Naive thymus-derived CD4-positive, alpha-beta T cell (primary cell): ENCODE data around the gene PMEL. TPM values are rescaled to one million over a fixed set of nuclear protein-coding genes. Genes with fewer than 3 reads are reported as not detected.

ENCODE experiments used
- ATAC-seq: fragments of 150-1000 bp; cut with Tn5 transposase; 2 replicates; pipeline ENCODE4 v1.10.0; 2021; ENCODE audit warnings: mild to moderate bottlenecking, moderate library complexity
- CTCF ChIA-PET: fragments of 350-600 bp; sonication (Branson Sonifier 250); formaldehyde crosslinking; loops from one replicate; lab custom pipeline; 2021; ENCODE audit warnings: antibody characterized with exemption; lab: Charles Lee
- POLR2A ChIA-PET: fragments of 350-600 bp; sonication (Branson Sonifier 250); formaldehyde crosslinking; loops from one replicate; lab custom pipeline; 2021; ENCODE audit warnings: antibody characterized with exemption, inconsistent platforms; lab: Charles Lee
- DNase-seq, 9 donors: peaks; one replicate each; pipeline versions ENCODE4 v3.0.0 to v3.0.0-alpha.2; 2020 to 2022; ENCODE audit warnings: mixed read lengths in 1 of 9
- H3K27ac ChIP-seq: one replicate; pipeline ENCODE4 v1.7.0; 2013; ENCODE audit warnings: mild to moderate bottlenecking, low read depth, low read length, moderate library complexity
- H3K27me3 ChIP-seq, 2 donors: one replicate each; pipeline ENCODE4 v1.7.0; 2013; ENCODE audit warnings: low read length in 2 of 2, mild to moderate bottlenecking in 2 of 2, moderate library complexity in 2 of 2; ENCODE audit not compliant: control insufficient read depth in 2 of 2, insufficient read depth in 2 of 2
- H3K36me3 ChIP-seq, 3 experiments: 1 replicate in 2 of 3; 2 replicates in 1 of 3; pipeline ENCODE4 v1.7.0; 2013; ENCODE audit warnings: low read length in 3 of 3, mild to moderate bottlenecking in 3 of 3, moderate library complexity in 1 of 3; ENCODE audit not compliant: insufficient read depth in 3 of 3, control insufficient read depth in 2 of 3
- H3K4me1 ChIP-seq, 2 donors: one replicate each; pipeline ENCODE4 v1.7.0; 2013; ENCODE audit warnings: low read length in 2 of 2, mild to moderate bottlenecking in 2 of 2, moderate library complexity in 1 of 2; ENCODE audit not compliant: control insufficient read depth in 2 of 2, insufficient read depth in 2 of 2
- H3K4me3 ChIP-seq: 2 replicates; pipeline ENCODE4 v1.7.0; 2013; ENCODE audit warnings: mild to moderate bottlenecking, low read length
- H3K9me3 ChIP-seq, 3 experiments: 1 replicate in 2 of 3; 2 replicates in 1 of 3; pipeline ENCODE4 v1.7.0; 2013; ENCODE audit warnings: low read length in 3 of 3; ENCODE audit not compliant: control insufficient read depth in 2 of 3
- H3K27ac Mint-ChIP-seq, 9 donors: one replicate each; pipeline ENCODE4 v1.8.0; 2020 to 2022; ENCODE audit warnings: mixed read lengths in 9 of 9, mild to moderate bottlenecking in 8 of 9, moderate library complexity in 5 of 9, inconsistent platforms in 2 of 9
- H3K27me3 Mint-ChIP-seq, 5 donors: one replicate each; pipeline ENCODE4 v1.8.0; 2021 to 2022; ENCODE audit warnings: mixed read lengths in 5 of 5, mild to moderate bottlenecking in 1 of 5
- H3K36me3 Mint-ChIP-seq, 5 donors: one replicate each; pipeline ENCODE4 v1.8.0; 2020 to 2022; ENCODE audit warnings: mixed read lengths in 5 of 5, mild to moderate bottlenecking in 3 of 5, inconsistent platforms in 1 of 5
- H3K4me1 Mint-ChIP-seq, 7 donors: one replicate each; pipeline ENCODE4 v1.8.0; 2020 to 2022; ENCODE audit warnings: mixed read lengths in 7 of 7, mild to moderate bottlenecking in 3 of 7, inconsistent platforms in 1 of 7
- H3K4me3 Mint-ChIP-seq, 10 donors: one replicate each; pipeline ENCODE4 v1.8.0; 2020 to 2022; ENCODE audit warnings: mild to moderate bottlenecking in 10 of 10, mixed read lengths in 10 of 10, moderate library complexity in 6 of 10, inconsistent platforms in 2 of 10
- H3K9me3 Mint-ChIP-seq, 11 donors: one replicate each; pipeline ENCODE4 v1.8.0; 2020 to 2022; ENCODE audit warnings: mixed read lengths in 11 of 11, mild to moderate bottlenecking in 4 of 11, inconsistent platforms in 1 of 11, moderate library complexity in 1 of 11
- intact Hi-C, 2 donors: fragments of 100-400 bp; cut with micrococcal nuclease; formaldehyde crosslinking; loops; one replicate each; pipeline ENCODE4 v1.15.1; 2023
- polyA plus RNA-seq, 2 donors: library from polyadenylated mRNA; unstranded; fragments of 300-500 nt; fragmentation: Illumina TruSeq; gene quantifications; one replicate each; pipeline ENCODE4 v1.2.3, GENCODE V29; 2021
- total RNA-seq, 6 experiments: library from RNA in 5 of 6; stranded (reverse) in 5 of 6; gene quantifications; 1 replicate in 5 of 6; 2 replicates in 1 of 6; pipeline ENCODE4 v1.2.3 and lab custom pipeline; 2021 to 2026

The PMEL gene
- total and polyA plus RNA-seq, 7 experiments from 2014 or later: 0.09 to 0.57 TPM; not detected in 5

- Histone ChIP-seq H3K27me3 (no peaks in the 10 kb centered on the region), H3K4me3 (no peak overlapping the region), H3K9me3 (no peaks in the 10 kb centered on the region), H3K36me3 (peaks cover 31 to 80% (median 49%) of the 10 kb centered on the region in 3 experiments), H3K4me1 (peaks cover 29 to 73% of the 10 kb centered on the region in 2 donors), H3K27ac (peak overlapping the region; percentile 64)
- peaks cover 16 to 85% (median 70%) of the 10 kb centered on the region in 5 donors for H3K36me3 Mint-ChIP-seq
- ATAC-seq: no peak
- no peaks in the 10 kb centered on the region for H3K27me3 Mint-ChIP-seq
- peaks cover 72 to 100% (median 94%) of the 10 kb centered on the region in 7 donors for H3K4me1 Mint-ChIP-seq
- DNase-seq: no peak
- ChIA-PET POLR2A (interaction anchor here (0.8 to 27.1 kb wide), 14 partner anchors 7 to 200 kb away, joined by 3 to 728 read pairs (median 7); partner anchors contain the start of genes DGKA, DNAJC14, GDF11 and ORMDL2), CTCF (interaction anchor here (0.5 to 5.0 kb wide), 16 partner anchors 9 to 292 kb away, joined by 3 to 51 read pairs (median 4); partner anchors contain the start of genes ORMDL2, PYM1, RAB5B and SARNP)
- peak overlapping the region; percentile 5 to 100 (median 52) for H3K4me3 Mint-ChIP-seq
- H3K9me3 Mint-ChIP-seq: no peaks in the 10 kb centered on the region
- intact Hi-C loops: no loop called here
- H3K27ac Mint-ChIP-seq: peak overlapping the region; percentile 84 to 100 (median 97)
Observed at GRCh38 chr12:55938826-55939501, 26.9 kb downstream of the PMEL start.

GRCh38 chr12:55937981-55938380 is 27.9 kb downstream of the PMEL start:
- intact Hi-C loops: no loop called here
- H3K27me3 ChIP-seq: no peaks in the 10 kb centered on the region
- CTCF ChIA-PET: interaction anchor here (0.9 to 5.0 kb wide), 5 partner anchors 11 to 199 kb away, joined by 4 to 51 read pairs (median 12); partner anchors contain the start of genes ORMDL2, PYM1 and SARNP
- H3K27ac ChIP-seq: peak overlapping the region; percentile 90
- Mint-ChIP-seq H3K4me1 (peaks cover 70 to 97% (median 94%) of the 10 kb centered on the region in 7 donors), H3K27ac (peak overlapping the region; percentile 84 to 100 (median 97)), H3K4me3 (peak overlapping the region in 8 of 10 donors; percentile 17 to 100 (median 80)), H3K27me3 (no peaks in the 10 kb centered on the region), H3K9me3 (peaks cover 0 to 2% (median 0%) of the 10 kb centered on the region in 11 donors), H3K36me3 (peaks cover 16 to 83% (median 75%) of the 10 kb centered on the region in 5 donors)
- peaks cover 38 to 79% of the 10 kb centered on the region in 2 donors for H3K4me1 ChIP-seq
- H3K4me3 ChIP-seq: no peak overlapping the region
- POLR2A ChIA-PET: interaction anchor here (0.6 to 27.1 kb wide), 11 partner anchors 6 to 754 kb away, joined by 3 to 728 read pairs (median 20); partner anchors contain the start of genes DGKA, DNAJC14, ORMDL2 and PA2G4
- DNase-seq (no peak), ATAC-seq (no peak)
- H3K9me3 ChIP-seq: no peaks in the 10 kb centered on the region
- peaks cover 29 to 71% (median 46%) of the 10 kb centered on the region in 3 experiments for H3K36me3 ChIP-seq

GRCh38 chr12:55935738-55936151 is 30.1 kb downstream of the PMEL start:
- H3K4me1 Mint-ChIP-seq: peaks cover 63 to 78% (median 74%) of the 10 kb centered on the region in 7 donors
- H3K4me3 ChIP-seq: peak overlapping the region; percentile 82
- no peaks in the 10 kb centered on the region for H3K27me3 ChIP-seq
- intact Hi-C loops: no loop called here
- peaks cover 11 to 61% (median 26%) of the 10 kb centered on the region in 3 experiments for H3K36me3 ChIP-seq
- DNase-seq (peak in 5 of 9 donors; percentile 18 to 57 (median 33)), ATAC-seq (no peak)
- H3K36me3 Mint-ChIP-seq: peaks cover 15 to 80% (median 71%) of the 10 kb centered on the region in 5 donors
- peaks cover 0 to 8% (median 0%) of the 10 kb centered on the region in 11 donors for H3K9me3 Mint-ChIP-seq
- ChIA-PET POLR2A (interaction anchor here (0.9 to 27.1 kb wide), 14 partner anchors 3 to 206 kb away, joined by 3 to 728 read pairs (median 4); partner anchors contain the start of genes DGKA, DNAJC14, ORMDL2 and PYM1), CTCF (interaction anchor here (0.7 to 4.6 kb wide), 6 partner anchors 9 to 197 kb away, joined by 3 to 32 read pairs (median 10); partner anchors contain the start of genes DNAJC14 and PYM1)
- H3K4me1 ChIP-seq: peaks cover 42 to 67% of the 10 kb centered on the region in 2 donors
- H3K27ac Mint-ChIP-seq: peak overlapping the region; percentile 86 to 100 (median 97)
- H3K9me3 ChIP-seq: no peaks in the 10 kb centered on the region
- H3K4me3 Mint-ChIP-seq: peak overlapping the region; percentile 96 to 100 (median 98)
- H3K27me3 Mint-ChIP-seq: no peaks in the 10 kb centered on the region
- peak overlapping the region; percentile 90 for H3K27ac ChIP-seq

GRCh38 chr12:55934773-55935172 is 31.1 kb downstream of the PMEL start:
- Mint-ChIP-seq H3K4me3 (peak overlapping the region; percentile 96 to 100 (median 98)), H3K4me1 (peaks cover 60 to 74% (median 67%) of the 10 kb centered on the region in 7 donors), H3K9me3 (peaks cover 0 to 10% (median 0%) of the 10 kb centered on the region in 11 donors), H3K36me3 (peaks cover 15 to 70% (median 62%) of the 10 kb centered on the region in 5 donors), H3K27ac (peak overlapping the region; percentile 86 to 100 (median 97)), H3K27me3 (no peaks in the 10 kb centered on the region)
- Histone ChIP-seq H3K27ac (peak overlapping the region; percentile 90), H3K27me3 (no peaks in the 10 kb centered on the region), H3K36me3 (peaks cover 6 to 51% (median 17%) of the 10 kb centered on the region in 3 experiments), H3K9me3 (no peaks in the 10 kb centered on the region), H3K4me3 (peak overlapping the region; percentile 82), H3K4me1 (peaks cover 45 to 58% of the 10 kb centered on the region in 2 donors)
- ATAC-seq: no peak
- ChIA-PET POLR2A (interaction anchor here (0.5 to 27.1 kb wide), 13 partner anchors 2 to 205 kb away, joined by 3 to 728 read pairs (median 6); partner anchors contain the start of genes DGKA, DNAJC14, ORMDL2 and PYM1), CTCF (interaction anchor here (0.6 to 4.6 kb wide), 8 partner anchors 8 to 196 kb away, joined by 3 to 32 read pairs (median 6); partner anchors contain the start of genes DNAJC14, ORMDL2, PYM1 and SARNP)
- intact Hi-C loops: loop anchor here in 1 of 2 donors (5.0 kb wide), 1 partner anchor 1588 kb away; the partner anchor contains the start of genes DDIT3 and MBD6
- DNase-seq: no peak

GRCh38 chr12:55933799-55934742 is 31.8 kb downstream of the PMEL start:
- ChIA-PET POLR2A (interaction anchor here (0.6 to 27.1 kb wide), 17 partner anchors 2 to 426 kb away, joined by 3 to 728 read pairs (median 4); partner anchors contain the start of genes DGKA, DNAJC14, ORMDL2 and PYM1), CTCF (interaction anchor here (0.8 to 4.6 kb wide), 8 partner anchors 8 to 197 kb away, joined by 3 to 32 read pairs (median 4); partner anchors contain the start of genes DNAJC14, ORMDL2, PYM1 and SARNP)
- H3K9me3 ChIP-seq: no peaks in the 10 kb centered on the region
- no peaks in the 10 kb centered on the region for H3K27me3 ChIP-seq
- Mint-ChIP-seq H3K27me3 (no peaks in the 10 kb centered on the region), H3K9me3 (peaks cover 0 to 10% (median 0%) of the 10 kb centered on the region in 11 donors), H3K4me3 (peak overlapping the region; percentile 96 to 100 (median 98)), H3K36me3 (peaks cover 15 to 68% (median 58%) of the 10 kb centered on the region in 5 donors), H3K4me1 (peaks cover 55 to 74% (median 64%) of the 10 kb centered on the region in 7 donors), H3K27ac (peak overlapping the region; percentile 91 to 100 (median 97))
- no peak for DNase-seq
- no peak for ATAC-seq
- H3K4me1 ChIP-seq: peaks cover 50 to 51% of the 10 kb centered on the region in 2 donors
- intact Hi-C loops: loop anchor here in 1 of 2 donors (5.0 kb wide), 1 partner anchor 1588 kb away; the partner anchor contains the start of genes DDIT3 and MBD6
- peaks cover 6 to 44% (median 11%) of the 10 kb centered on the region in 3 experiments for H3K36me3 ChIP-seq
- peak overlapping the region; percentile 90 for H3K27ac ChIP-seq
- peak overlapping the region; percentile 82 for H3K4me3 ChIP-seq
